ENCODE measurements around the gene CIART. TPM values are rescaled to one million over a fixed set of nuclear protein-coding genes. Genes with fewer than 3 reads are reported as not detected.
A peak's percentile ranks its signal among the peaks of the same experiment; 100 is the strongest.

The CIART gene
- total and polyA plus RNA-seq, 2 donors (not counting 3 experiments of a cell fraction or from before 2014, with no cell fraction given) = 2.4 to 4.3 TPM

DNA sequence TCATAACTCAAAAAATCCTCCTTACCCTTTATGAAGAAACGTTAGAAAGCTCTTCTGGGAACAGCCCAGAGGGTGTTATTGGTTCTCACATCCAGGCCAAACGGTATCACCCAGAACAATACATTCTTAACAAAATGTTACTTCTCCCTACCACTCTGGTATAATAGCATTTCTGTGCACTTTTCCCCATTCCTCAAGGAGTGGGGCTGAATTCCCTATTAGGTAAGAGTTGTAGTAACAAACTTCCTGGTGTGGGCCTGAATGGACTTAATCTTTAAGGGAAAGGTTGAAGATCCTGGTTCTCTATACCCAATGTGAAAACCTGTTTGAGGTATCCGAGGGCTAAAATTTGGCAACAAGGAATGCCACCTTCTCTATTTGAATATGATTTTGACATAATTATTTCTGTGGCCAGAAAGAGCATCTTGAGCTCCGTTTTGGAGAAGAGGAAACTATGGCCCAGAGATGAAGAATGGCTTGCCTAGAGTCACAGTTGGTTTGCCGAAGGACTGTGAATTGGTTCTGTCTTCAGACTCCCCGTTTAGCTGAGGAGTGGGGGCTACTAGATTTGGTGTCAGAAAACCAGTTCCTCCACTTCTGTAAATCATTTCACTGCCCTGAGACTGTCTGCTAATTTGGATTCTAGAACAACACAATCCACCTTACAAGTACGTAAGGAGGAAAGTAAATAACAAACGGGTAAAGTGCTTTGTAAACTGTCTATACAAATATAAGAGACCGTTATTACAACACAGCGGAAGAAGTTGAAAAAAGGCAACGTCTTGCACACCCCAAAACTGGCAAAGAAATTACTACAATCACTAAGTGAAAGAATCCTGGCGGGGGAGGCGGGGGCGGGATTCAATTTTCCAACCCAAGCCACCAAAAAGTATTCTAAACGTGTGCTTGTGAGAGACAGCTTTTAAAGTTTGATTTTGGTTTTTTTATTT is 48.7 kb upstream of the CIART start:
- ChIA-PET CTCF (interaction anchor here (0.6 to 1.8 kb wide), 4 partner anchors 8 to 756 kb away, joined by 3 to 6 read pairs (median 3); no protein-coding TSS in a partner anchor), POLR2A (interaction anchor here (0.7 kb wide), 1 partner anchor 99 kb away, joined by 4 read pairs; no protein-coding TSS in a partner anchor)
- DNase-seq (ENCODE audit: low read depth, low spot score) (peak; percentile 29), FAIRE-seq (no peak)
- Histone ChIP-seq H3K79me2 (ENCODE audit: control insufficient read depth, insufficient read depth, low read length) (peaks cover 40% of the 10 kb centered on the region), H3K27ac (ENCODE audit: insufficient read depth, low read depth, low read length) (no peak overlapping the region), H3K36me3 (ENCODE audit: control insufficient read depth in 2 of 2, extremely low read depth in 1 of 2, insufficient read depth in 2 of 2, low read length in 2 of 2) (no peaks in the 10 kb centered on the region), H3K9ac (replicated peaks; ENCODE audit: extremely low read depth, insufficient read depth, low read length) (peak overlapping the region; percentile 91), H3K4me1 (ENCODE audit: control insufficient read depth, extremely low read depth, insufficient read depth, low read length) (peaks cover 11% of the 10 kb centered on the region), H3K27me3 (ENCODE audit: control insufficient read depth in 2 of 2, insufficient read depth in 2 of 2, low read length in 2 of 2) (no peaks in the 10 kb centered on the region), H3K4me2 (ENCODE audit: insufficient read depth, low read length) (peak overlapping the region; percentile 96), H3K9me1 (replicated peaks; ENCODE audit: control insufficient read depth, extremely low read depth, insufficient read depth, low read length) (no peaks in the 10 kb centered on the region), H4K20me1 (replicated peaks; ENCODE audit: control insufficient read depth, extremely low read depth, insufficient read depth, low read length) (no peaks in the 10 kb centered on the region), H3K9me3 (replicated peaks; ENCODE audit: control insufficient read depth, insufficient read depth, low read length) (no peaks in the 10 kb centered on the region), H2AFZ (ENCODE audit: low read depth, low read length) (no peak overlapping the region), H3K4me3 (replicated peaks in 1 of 3; ENCODE audit: insufficient read depth in 1 of 3, low read depth in 1 of 3, low read length in 3 of 3) (peak overlapping the region in 2 of 3 experiments; percentile 72 to 95)
- intact Hi-C loops (cut with micrococcal nuclease) (loop anchor here (10.0 kb wide), 1 partner anchor 961 kb away; the partner anchor contains the start of genes PIP5K1A and VPS72), dilution Hi-C loops (cut with MboI; ENCODE audit: extremely low pct_ligation_motif_present, low sequenced_read_pairs) (no loop called here)
- no TSS peak for BruUV-seq (replicated peaks)
- TF ChIP-seq, protein P1, sequence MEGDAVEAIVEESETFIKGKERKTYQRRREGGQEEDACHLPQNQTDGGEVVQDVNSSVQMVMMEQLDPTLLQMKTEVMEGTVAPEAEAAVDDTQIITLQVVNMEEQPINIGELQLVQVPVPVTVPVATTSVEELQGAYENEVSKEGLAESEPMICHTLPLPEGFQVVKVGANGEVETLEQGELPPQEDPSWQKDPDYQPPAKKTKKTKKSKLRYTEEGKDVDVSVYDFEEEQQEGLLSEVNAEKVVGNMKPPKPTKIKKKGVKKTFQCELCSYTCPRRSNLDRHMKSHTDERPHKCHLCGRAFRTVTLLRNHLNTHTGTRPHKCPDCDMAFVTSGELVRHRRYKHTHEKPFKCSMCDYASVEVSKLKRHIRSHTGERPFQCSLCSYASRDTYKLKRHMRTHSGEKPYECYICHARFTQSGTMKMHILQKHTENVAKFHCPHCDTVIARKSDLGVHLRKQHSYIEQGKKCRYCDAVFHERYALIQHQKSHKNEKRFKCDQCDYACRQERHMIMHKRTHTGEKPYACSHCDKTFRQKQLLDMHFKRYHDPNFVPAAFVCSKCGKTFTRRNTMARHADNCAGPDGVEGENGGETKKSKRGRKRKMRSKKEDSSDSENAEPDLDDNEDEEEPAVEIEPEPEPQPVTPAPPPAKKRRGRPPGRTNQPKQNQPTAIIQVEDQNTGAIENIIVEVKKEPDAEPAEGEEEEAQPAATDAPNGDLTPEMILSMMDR (IDR thresholded peaks at IDR 0.05; ENCODE audit: extremely low read depth in 1 of 2, insufficient read depth in 1 of 2, low read depth in 1 of 2, low read length in 2 of 2) = no peak
- TF ChIP-seq EZH2 (IDR thresholded peaks at IDR 0.05; ENCODE audit: borderline replicate concordance, low read depth, low read length, severe bottlenecking) = no peak
- TF ChIP-seq, protein P2, sequence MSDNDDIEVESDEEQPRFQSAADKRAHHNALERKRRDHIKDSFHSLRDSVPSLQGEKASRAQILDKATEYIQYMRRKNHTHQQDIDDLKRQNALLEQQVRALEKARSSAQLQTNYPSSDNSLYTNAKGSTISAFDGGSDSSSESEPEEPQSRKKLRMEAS (IDR thresholded peaks at IDR 0.05; ENCODE audit: insufficient read depth, insufficient read length) = no peak
- TF ChIP-seq JUN (IDR thresholded peaks at IDR 0.05; ENCODE audit: borderline replicate concordance, insufficient read depth, insufficient read length, low read depth) = no peak
- TF ChIP-seq FOS (IDR thresholded peaks at IDR 0.05; ENCODE audit: borderline replicate concordance, insufficient read depth, low read length) = no peak
- TF ChIP-seq POLR2AphosphoS5 (IDR thresholded peaks at IDR 0.05; ENCODE audit: insufficient read depth, low read depth, low read length) = no peak
- TF ChIP-seq MYC (IDR thresholded peaks at IDR 0.05; ENCODE audit: low read depth, low read length) = no peak
- TF ChIP-seq POLR2A (IDR thresholded peaks at IDR 0.05; ENCODE audit: low read depth, low read length) = no peak
- TF ChIP-seq GATA2 (IDR thresholded peaks at IDR 0.05; ENCODE audit: insufficient read depth, insufficient read length, low read depth, low read length) = no peak
